SIG-M5 treated with dmso at 0.1 percent for 504 hours (cell line): ENCODE results near the gene MRPL46.

Experiments
- DNase-seq: peaks from one replicate; lab custom pipeline; 2025; ENCODE audit not compliant: unreplicated experiment; lab: John Stamatoyannopoulos, UW

Gene MRPL46

GRCh38 chr15:88467073-88467934, at the start of gene MRPL46, which contains the start of gene MRPS11:
MRPL46 (minus strand) TSS chr15:88467388; CDS start chr15:88467377, 11 bp downstream.
MRPS11 (plus strand) TSS chr15:88467708; CDS start chr15:88467718, 10 bp downstream.
- DNase-seq: peak; percentile 92

- DNase-seq: no peak
Observed at GRCh38 chr15:88513195-88513594, 46.0 kb upstream of the MRPL46 start.

GRCh38 chr15:88512601-88513000, 45.4 kb upstream of the MRPL46 start:
- no peak for DNase-seq

DNA sequence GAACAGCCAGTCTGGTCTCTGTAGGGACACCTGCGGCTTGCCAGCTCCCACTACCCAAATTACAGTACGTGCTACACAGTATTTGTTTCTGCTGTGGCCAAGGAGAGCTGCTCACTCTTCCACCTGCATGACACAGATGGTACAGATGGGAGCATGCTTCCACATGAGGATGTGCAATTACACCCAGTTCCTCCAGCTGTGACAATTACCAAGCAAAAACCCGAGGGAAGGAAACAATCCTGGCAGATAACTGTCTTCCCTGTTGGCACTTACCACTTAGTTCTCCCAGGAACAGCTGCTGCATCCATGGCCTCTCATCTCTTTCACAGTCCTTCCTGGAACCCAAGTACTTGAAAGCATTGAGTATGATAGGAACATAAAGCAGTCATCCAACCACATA, 44.9 kb upstream of the MRPL46 start:
- no peak for DNase-seq

- DNase-seq: no peak
Observed at GRCh38 chr15:88511161-88511560, 44.0 kb upstream of the MRPL46 start.

GRCh38 chr15:88509964-88510363, 42.8 kb upstream of the MRPL46 start:
- no peak for DNase-seq

DNA sequence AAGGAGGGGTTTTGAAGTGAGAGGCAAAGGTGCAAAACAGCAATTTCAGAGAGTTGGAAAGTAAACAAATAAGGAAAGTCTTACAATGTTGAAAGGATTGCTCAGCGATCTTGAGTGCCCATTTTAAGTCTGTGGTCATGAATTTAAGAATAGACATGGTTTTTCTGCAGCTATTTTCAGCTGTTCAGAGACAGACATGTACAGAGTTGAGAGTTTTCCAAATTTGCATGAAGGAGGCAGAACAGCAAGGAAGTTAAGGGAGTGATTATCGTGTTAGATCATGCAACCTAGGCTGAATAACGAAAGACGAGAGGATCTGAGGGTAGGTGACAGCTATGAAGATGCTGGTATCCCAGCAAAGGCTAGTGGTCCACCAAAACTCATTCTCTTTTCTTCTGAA, 42.1 kb upstream of the MRPL46 start:
- DNase-seq: no peak

- DNase-seq: no peak
Observed at GRCh38 chr15:88506628-88507027, 39.4 kb upstream of the MRPL46 start.

- no peak for DNase-seq
Observed at GRCh38 chr15:88505721-88506120, 38.5 kb upstream of the MRPL46 start.

- no peak for DNase-seq
Observed at GRCh38 chr15:88504445-88504844, 37.3 kb upstream of the MRPL46 start.

GRCh38 chr15:88498996-88499395, 31.8 kb upstream of the MRPL46 start:
- no peak for DNase-seq

DNA sequence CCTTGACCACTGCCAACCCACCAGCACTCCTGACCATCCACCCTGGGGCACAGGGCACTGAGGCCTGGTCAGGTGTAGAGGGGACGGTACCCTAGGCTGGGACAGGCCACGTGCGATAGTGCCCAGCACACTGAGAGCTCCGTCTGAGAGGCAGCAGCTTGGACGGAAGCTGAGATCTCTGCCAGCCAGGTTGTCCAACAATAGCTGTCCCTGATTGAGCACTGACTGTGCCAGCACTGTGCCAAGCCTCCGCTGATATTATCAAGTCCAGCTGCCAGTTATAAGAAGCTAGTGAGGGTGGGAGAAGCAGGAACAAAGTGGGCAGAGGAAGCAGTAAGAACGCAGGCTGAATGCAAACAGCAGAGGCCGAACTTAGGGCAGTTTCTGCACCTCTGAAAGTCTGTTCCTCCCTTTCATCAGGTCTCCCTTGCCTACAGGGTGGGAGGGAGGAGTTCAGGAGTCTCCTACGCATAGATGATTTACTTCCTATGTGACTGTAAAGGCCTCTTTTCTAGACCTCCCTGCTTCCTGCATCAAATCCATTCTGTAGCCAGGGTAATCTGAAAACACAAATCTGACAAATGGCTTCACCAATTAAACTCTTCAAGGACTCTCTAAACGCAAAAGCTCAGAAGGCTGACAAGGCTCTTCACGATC, 30.0 kb upstream of the MRPL46 start:
- no peak for DNase-seq

DNA sequence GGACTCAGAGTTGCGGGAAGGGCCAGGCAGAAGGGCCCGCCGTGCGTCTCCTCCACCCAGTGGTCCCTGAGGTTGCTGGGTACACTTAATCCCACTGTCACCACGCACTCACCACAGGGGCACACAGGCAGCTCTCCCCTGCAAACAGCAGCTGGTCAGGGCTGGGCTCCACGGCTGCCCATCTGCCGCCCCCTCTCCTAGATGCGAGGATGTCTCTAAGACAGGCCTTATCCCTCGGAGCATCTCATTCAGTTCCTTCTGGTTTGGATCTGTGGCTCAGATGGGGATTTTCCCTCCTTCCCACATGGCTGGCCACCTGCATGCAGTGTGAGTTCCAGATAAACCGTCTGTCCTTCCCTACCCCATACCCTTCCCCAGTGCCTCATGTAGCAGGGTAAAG, 26.7 kb upstream of the MRPL46 start:
- DNase-seq: no peak

- no peak for DNase-seq
Observed at GRCh38 chr15:88491158-88491557, 24.0 kb upstream of the MRPL46 start.

DNA sequence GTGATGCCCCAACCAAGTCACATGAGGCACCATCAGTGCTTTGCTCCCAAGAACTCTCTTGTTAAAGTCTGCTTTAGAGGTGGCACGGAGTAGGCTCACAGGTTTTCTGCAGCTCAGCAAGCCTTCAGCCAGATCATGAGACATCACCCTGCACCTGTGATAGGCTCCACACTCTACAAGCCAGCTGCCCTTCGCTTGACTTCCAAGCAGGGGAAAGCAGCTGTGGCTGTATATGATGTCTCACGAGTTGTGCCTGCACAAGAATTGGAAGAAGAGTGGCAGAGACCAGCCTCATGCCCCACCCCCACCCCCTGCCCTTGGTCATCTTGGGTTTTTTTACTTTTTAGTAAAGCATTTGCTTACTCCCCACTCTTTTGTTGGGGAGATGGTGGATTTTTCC, 22.8 kb upstream of the MRPL46 start:
- DNase-seq: no peak

GRCh38 chr15:88489321-88489720, 22.1 kb upstream of the MRPL46 start:
- DNase-seq: no peak

DNA sequence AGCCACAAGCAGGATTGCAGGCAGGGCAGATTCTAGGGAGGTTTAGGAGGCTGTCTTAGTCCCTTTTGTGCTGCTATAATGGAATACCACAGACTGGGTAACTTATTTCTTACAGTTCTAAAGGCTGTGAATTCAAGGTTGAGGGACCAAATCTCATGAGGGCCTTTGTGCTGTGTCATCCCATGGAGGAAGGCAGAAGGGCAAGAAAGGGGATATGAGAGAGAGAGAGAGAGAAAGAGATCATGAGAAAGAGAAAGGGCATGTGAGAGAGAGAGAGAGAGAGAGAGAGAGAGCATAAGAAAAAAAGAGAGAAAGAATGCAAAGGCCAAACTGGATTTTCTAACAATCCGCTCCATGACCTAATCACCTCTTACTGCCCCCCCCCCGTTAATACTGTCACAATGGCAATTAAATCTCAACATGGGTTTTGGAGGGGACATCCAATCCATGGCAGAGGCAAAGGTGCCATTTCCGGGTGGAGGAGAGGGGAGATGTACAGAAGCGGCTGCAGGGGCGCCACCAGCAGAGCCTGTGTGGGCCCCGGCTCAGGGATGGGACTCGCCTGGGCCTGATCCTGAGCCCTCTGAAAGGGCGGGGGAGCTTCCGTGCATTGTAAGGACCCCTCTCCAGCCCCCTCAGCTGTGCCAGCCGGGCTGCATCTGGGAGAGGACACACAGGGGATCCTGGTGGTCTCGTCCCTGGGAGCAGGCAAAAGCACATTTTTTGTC, 20.8 kb upstream of the MRPL46 start:
- no peak for DNase-seq

DNA sequence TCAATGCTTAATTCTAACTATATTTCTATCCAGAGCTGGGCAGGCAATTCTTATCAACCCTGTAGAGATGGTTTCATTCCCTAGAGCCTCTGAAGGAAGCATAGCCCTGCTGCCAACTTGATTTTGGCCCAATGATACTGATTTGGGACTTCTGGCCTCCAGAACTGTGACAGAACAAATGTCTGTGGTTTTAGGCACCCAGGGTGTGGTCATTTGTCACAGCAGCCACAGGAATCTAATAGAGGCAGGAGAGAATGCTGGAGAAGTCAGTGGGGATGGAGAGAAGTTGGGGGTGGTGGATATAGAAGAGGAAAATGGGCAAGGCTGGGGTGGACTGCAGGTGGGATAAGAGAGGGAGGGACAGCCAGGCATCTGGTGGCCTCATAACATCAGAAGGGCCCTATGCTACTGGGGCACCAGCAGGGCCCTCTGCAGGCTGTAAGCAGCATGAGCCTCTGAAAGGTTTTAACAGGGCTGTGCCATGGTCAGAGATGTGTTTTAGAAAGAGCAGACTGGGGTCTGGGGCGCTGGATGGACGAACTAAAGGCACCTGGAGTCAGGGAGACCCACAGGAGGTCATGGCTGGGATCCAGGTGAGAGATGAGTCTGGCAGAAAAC, 20.1 kb upstream of the MRPL46 start:
- DNase-seq: no peak

DNA sequence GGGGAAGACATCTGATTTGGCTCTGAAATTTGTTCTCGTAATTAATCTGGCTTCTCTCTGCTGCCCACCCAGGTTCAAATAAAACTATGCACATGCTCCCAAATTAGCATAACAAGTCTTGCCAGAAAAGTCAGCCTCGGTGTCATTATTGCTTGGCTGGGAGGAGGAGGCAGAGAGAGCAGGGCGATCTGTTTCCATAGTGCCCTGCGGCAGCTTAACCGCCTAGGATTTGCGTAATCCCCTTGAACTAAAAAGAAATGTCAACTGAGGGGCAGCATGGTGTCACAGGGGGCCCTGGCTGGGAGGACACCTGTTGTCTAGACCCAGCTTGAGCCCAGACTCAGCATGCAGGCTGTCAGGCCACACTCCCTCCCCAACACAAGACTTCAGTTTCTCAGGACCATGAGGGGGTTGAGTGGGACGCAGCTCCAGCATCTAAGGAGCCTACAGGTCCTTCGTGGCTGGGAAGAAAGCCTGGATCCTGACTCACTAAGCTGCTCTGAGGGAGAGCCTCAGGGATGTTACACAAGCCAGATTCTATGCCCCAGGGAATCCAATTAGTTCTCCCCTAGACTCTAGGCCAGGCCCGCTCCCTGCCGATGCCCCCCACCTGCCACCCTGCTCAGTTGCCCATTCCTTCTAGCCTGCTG, 17.6 kb upstream of the MRPL46 start:
- peak; percentile 63 for DNase-seq

DNA sequence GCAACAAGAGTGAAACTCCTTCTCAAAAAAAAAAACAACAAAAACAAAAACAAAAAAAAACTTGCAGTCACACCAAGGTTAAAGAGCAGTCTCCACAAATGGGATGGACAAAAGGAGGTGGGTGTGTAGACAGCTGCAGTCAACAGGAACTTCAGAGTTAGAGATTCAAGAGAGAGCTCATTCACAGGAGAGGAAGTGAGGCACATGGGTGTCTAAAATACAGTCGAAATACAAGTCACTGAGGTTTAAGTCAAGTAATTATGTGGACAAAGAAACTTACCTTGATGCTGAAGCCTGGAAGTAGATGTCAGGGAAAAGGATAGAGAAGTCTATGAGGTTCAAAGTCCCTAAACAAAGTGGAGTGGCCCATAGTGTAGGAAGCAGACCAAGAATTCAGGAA, 15.1 kb upstream of the MRPL46 start:
- no peak for DNase-seq

GRCh38 chr15:88480981-88481380, 13.8 kb upstream of the MRPL46 start:
- no peak for DNase-seq
